GM06990 (cell line): ENCODE data around the gene TET2.
A peak's percentile ranks its signal among the peaks of the same experiment; 100 is the strongest.

Experiments
- DNase-seq: peaks from one replicate; pipeline ENCODE4 v3.0.0-alpha.2; 2011; ENCODE audit not compliant: insufficient read length; ENCODE audit errors: extremely low read depth
- H3K27me3 ChIP-seq: replicated peaks from 2 replicates; pipeline ENCODE4 v1.6.0; 2011; ENCODE audit warnings: low read length; ENCODE audit not compliant: control insufficient read depth, insufficient read depth
- H3K36me3 ChIP-seq: 2 replicates; pipeline ENCODE4 v1.5.1; 2011; ENCODE audit warnings: low read length; ENCODE audit not compliant: control insufficient read depth, insufficient read depth
- H3K4me3 ChIP-seq: replicated peaks from 2 replicates; pipeline ENCODE4 v1.5.1; 2011; ENCODE audit warnings: low read depth, mild to moderate bottlenecking, control low read depth, low read length
- TF ChIP-seq, protein P1 (sequence below): IDR thresholded peaks from 2 replicates; pipeline ENCODE4 v1.5.1; 2011; ENCODE audit warnings: low read length, control low read depth, mild to moderate bottlenecking, inconsistent platforms; ENCODE audit not compliant: insufficient read depth, poor library complexity, severe bottlenecking

Gene TET2

DNA sequence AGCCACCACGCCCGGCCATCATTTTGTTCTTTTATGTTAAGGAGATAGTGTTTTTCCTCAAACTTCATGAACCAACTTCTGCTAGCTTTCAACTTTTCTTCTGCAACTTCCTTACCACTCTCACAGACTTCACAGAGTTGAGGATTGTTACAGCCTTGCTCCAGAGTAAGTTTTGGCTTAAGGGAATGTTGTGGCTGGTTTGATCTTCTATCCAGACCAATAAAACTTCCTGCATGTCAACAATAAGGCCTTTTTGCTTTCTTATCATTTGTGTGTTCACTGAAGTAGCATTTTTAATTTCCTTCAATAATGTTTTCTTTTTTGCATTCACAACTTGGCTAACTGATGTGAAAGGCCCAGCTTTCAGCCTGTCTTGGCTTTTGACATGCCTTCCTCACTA is 12.7 kb upstream of the TET2 start:
- Histone ChIP-seq H3K36me3 (no peaks in the 10 kb centered on the region), H3K4me3 (no peak overlapping the region), H3K27me3 (no peaks in the 10 kb centered on the region)
- no peak for DNase-seq
- TF ChIP-seq, protein P1, sequence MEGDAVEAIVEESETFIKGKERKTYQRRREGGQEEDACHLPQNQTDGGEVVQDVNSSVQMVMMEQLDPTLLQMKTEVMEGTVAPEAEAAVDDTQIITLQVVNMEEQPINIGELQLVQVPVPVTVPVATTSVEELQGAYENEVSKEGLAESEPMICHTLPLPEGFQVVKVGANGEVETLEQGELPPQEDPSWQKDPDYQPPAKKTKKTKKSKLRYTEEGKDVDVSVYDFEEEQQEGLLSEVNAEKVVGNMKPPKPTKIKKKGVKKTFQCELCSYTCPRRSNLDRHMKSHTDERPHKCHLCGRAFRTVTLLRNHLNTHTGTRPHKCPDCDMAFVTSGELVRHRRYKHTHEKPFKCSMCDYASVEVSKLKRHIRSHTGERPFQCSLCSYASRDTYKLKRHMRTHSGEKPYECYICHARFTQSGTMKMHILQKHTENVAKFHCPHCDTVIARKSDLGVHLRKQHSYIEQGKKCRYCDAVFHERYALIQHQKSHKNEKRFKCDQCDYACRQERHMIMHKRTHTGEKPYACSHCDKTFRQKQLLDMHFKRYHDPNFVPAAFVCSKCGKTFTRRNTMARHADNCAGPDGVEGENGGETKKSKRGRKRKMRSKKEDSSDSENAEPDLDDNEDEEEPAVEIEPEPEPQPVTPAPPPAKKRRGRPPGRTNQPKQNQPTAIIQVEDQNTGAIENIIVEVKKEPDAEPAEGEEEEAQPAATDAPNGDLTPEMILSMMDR = no peak

DNA sequence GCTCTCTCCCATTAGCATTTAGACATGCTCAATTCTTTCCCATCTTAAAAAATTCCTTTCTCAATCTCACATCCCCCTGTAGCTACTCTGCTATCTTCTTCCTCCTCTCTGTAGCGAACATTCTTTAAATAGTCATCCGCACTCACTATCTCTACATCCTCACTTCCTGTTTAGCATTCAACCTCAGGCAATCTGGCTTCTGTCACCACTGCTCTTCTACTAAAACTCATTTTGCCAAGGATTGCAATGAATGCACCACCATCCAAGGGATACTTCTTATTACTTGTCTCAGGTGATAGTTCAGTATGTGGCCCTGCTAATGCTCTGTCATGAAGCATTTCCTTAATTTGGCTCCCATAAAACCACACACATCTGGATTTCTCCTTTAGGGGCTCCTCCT is 10.9 kb upstream of the TET2 start:
- TF ChIP-seq, protein P1 = no peak
- Histone ChIP-seq H3K4me3 (no peak overlapping the region), H3K36me3 (no peaks in the 10 kb centered on the region), H3K27me3 (no peaks in the 10 kb centered on the region)
- no peak for DNase-seq

DNA sequence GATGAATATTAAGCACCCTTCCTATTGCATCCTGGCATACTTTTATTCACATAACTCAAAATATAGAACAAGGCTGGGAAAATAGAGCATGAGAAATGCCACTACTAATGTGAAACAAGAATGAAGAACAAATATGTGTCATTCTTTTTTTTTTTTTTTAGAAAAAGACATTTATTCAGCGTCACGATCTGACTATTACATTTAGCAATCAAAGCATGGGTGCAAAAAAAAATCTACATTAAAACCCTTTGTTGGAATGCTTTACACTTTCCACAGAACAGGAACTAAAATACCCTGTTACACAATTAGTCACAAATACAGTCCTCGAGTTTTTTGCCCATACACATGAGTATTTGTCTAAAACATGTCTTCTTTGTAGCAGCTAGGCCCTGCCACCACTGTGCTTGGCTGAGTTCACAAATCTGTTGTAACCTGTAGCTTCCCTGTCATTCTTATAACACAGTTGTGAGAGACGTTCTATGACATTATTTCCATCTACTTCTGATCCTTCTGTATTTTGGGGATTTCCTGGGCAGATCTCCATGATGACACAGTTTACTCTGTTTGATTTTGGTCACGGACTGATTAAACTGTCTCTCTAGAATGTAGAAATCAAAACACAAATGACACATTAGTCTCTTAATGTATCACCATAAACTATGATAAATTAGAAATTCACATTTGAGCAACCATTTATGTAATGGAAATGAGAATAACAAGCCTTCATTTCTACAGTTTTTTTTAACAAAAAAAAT is 9.4 kb upstream of the TET2 start:
- no peak for DNase-seq
- Histone ChIP-seq H3K36me3 (no peaks in the 10 kb centered on the region), H3K27me3 (no peaks in the 10 kb centered on the region), H3K4me3 (no peak overlapping the region)
- TF ChIP-seq, protein P1 = no peak

DNA sequence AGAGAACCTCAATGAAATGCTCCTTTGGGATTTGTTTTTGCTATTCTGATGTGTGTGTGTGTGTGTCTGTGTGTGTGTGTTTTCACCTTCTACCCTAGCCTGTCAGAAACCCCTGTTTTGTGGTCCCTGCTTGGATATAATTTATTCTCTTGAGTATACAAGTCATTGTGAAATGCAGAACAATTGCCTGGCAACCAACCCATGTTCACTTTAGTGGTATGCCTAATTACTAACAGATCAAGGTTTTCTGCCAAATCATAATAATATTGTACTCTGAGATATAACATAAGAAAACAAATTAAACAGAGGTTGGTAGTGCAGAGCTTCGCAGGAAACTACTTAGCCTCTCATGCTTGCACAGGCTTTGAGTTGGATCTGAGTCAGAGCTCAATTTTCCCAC is 7.0 kb upstream of the TET2 start:
- Histone ChIP-seq H3K4me3 (no peak overlapping the region), H3K36me3 (no peaks in the 10 kb centered on the region), H3K27me3 (no peaks in the 10 kb centered on the region)
- no peak for DNase-seq
- TF ChIP-seq, protein P1 = no peak

DNA sequence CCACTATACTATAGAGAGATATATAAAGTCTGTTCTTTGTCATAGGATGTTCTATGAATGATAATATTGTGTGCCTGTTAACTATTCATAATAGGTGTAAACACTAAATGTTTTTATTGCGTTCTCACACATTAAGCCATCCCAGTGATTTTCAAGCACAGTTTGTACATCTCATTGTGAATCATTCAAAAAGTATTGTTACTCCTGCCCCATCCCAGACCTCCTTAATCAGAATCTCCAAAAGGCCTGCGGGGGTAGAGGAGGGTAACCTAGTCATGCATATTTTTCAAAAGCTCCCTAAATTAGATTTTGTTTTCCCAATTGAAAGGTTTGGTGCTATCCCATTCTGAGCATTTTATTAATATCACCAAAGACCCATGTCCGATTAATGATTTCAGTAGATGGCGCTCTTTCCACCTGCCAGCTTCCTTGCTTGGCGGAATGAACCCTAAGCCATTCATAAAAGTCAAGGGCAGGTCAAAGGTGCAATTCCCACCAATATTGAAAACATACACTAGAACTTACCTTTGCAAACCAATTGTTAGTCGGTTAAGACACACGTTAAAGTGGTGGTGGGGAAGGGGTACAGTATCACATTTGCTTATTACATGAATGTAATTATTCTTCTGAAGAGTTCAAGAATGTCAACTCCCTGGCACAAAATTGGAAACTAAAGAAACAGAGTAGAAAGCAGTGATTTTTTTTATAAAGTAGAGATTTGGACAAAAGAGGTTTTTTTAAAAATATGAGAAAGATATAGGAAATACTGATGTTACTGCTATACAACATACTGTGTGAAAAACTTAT is 5.8 kb upstream of the TET2 start:
- DNase-seq = no peak
- Histone ChIP-seq H3K36me3 (no peaks in the 10 kb centered on the region), H3K4me3 (no peak overlapping the region), H3K27me3 (no peaks in the 10 kb centered on the region)
- TF ChIP-seq, protein P1 = peak; percentile 62
